Uterus (tissue), 2 donors: ENCODE results near the gene SLC22A2.

Source experiments
- POLR2A ChIP-seq, 2 donors: fragments of 450-650 bp; IDR thresholded peaks; one replicate each; pipeline ENCODE4 v1.6.1; 2016; ENCODE audit warnings: antibody characterized with exemption in 2 of 2, mild to moderate bottlenecking in 1 of 2, moderate library complexity in 1 of 2
- TF ChIP-seq, protein P1 (sequence below), 4 experiments: fragments of 200-600 bp in 2 of 4; fragments of 450-650 bp in 2 of 4; sonication (generic) in 2 of 4; IDR thresholded peaks; one replicate each; pipeline ENCODE4 v1.5.1; 2016 to 2019; ENCODE audit warnings: antibody characterized with exemption in 4 of 4, mild to moderate bottlenecking in 2 of 4, moderate library complexity in 1 of 4

DNA sequence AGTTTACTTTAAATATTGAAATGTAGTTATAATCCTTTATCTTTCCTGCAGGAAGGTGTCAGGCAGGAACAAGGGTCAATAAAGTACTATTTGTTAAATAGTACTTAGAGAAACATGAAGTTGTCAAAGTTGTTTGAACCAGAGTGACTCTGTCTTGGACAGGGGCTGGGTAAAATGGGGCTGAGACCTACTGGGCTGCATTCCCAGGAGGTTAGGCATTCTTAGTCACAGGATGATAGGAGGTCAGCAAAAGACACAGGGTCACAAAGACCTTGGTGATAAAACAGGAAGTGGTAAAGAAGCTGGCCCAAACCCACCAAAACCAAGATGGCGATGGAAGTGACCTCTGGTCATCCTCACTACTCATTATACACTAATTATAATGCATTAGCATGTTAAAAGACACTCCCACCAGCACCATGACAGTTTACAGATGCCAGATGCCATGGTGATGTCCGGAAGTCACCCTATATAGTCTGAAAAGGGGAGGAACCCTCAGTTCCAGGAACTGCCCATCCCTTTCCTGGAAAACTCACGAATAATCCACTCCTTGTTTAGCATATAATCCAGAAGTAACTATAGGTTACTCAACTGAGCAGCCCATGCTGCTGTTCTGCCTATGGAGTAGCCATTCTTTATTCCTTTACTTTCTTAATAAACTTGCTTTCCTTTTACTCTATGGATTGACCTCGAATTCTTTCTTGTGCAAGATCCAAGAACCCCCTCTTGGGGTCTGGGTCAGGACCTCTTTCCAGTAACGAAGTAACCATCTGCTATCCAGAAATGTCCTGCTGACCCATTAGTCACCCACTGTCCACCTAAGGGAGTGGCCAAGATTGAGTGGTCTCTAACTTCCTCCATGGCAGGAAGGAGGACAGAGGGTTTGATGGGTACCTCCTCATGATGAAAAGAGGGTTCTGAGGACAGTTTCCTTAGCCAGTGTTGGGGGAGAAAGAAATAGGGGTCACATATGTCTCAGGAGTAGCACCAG, 19.6 kb downstream of the SLC22A2 start:
- TF ChIP-seq, protein P1, sequence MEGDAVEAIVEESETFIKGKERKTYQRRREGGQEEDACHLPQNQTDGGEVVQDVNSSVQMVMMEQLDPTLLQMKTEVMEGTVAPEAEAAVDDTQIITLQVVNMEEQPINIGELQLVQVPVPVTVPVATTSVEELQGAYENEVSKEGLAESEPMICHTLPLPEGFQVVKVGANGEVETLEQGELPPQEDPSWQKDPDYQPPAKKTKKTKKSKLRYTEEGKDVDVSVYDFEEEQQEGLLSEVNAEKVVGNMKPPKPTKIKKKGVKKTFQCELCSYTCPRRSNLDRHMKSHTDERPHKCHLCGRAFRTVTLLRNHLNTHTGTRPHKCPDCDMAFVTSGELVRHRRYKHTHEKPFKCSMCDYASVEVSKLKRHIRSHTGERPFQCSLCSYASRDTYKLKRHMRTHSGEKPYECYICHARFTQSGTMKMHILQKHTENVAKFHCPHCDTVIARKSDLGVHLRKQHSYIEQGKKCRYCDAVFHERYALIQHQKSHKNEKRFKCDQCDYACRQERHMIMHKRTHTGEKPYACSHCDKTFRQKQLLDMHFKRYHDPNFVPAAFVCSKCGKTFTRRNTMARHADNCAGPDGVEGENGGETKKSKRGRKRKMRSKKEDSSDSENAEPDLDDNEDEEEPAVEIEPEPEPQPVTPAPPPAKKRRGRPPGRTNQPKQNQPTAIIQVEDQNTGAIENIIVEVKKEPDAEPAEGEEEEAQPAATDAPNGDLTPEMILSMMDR (IDR thresholded peaks at IDR 0.05): no peak
- no peak for TF ChIP-seq POLR2A (IDR thresholded peaks at IDR 0.05)
